AG10803 (cell line): ENCODE data around the gene CUBN.

ENCODE experiments used
- DNase-seq: peaks from one replicate; pipeline ENCODE4 v3.0.0; 2010; ENCODE audit warnings: low read depth
- H3K4me3 ChIP-seq: 2 replicates; pipeline ENCODE4 v1.5.1; 2011; ENCODE audit warnings: mild to moderate bottlenecking, low read length, control low read depth
- CTCF ChIP-seq: conservative IDR thresholded peaks from 2 replicates; pipeline ENCODE4 v1.5.1; 2011; ENCODE audit warnings: mild to moderate bottlenecking, low read length, control low read depth, inconsistent platforms

Gene CUBN

GRCh38 chr10:17073725-17074540 lies 55.7 kb downstream of the CUBN start:
- TF ChIP-seq CTCF: no peak
- no peak for DNase-seq
- no peak overlapping the region for H3K4me3 ChIP-seq

- no peak for TF ChIP-seq CTCF
- no peak for DNase-seq
- H3K4me3 ChIP-seq: no peak overlapping the region
Measured at GRCh38 chr10:17068953-17069352, 60.7 kb downstream of the CUBN start.

- H3K4me3 ChIP-seq: no peak overlapping the region
- no peak for TF ChIP-seq CTCF
- DNase-seq: no peak
Measured at GRCh38 chr10:17067376-17068264, 62.0 kb downstream of the CUBN start.

- DNase-seq: no peak
- TF ChIP-seq CTCF: no peak
- H3K4me3 ChIP-seq: no peak overlapping the region
Measured at GRCh38 chr10:17066807-17067206, 62.8 kb downstream of the CUBN start.

GRCh38 chr10:17066000-17066399 lies 63.6 kb downstream of the CUBN start:
- DNase-seq: no peak
- H3K4me3 ChIP-seq: no peak overlapping the region
- TF ChIP-seq CTCF: no peak

- H3K4me3 ChIP-seq: no peak overlapping the region
- DNase-seq: no peak
- no peak for TF ChIP-seq CTCF
Measured at GRCh38 chr10:17065273-17065672, 64.3 kb downstream of the CUBN start.
